ENCODE results near the gene CHST6.
A peak's percentile ranks its signal among the peaks of the same experiment; 100 is the strongest.
"Not testable (repeated sequence)": the region's sequence is repeated elsewhere in the genome, so short reads cannot be mapped to it uniquely, and the experiment has no call there.

CHST6 gene

GRCh38 chr16:75514296-75514695 lies 19.1 kb upstream of the CHST6 start:
- DNase-seq (ENCODE audit: low read depth, low spot score): no peak
- TF ChIP-seq EZH2 (IDR thresholded peaks at IDR 0.05) (no peak), POLR2AphosphoS5 (IDR thresholded peaks at IDR 0.05; ENCODE audit: borderline replicate concordance, low read depth, low read length) (no peak), FOXP2 (optimal IDR thresholded peaks at IDR 0.05; ENCODE audit: control extremely low read depth, extremely low read length, insufficient read depth) (no peak)
- H3K9me3 ChIP-seq (ENCODE audit: low read depth, low read length): no peaks in the 10 kb centered on the region
- no peaks in the 10 kb centered on the region for H3K36me3 ChIP-seq (ENCODE audit: insufficient read depth, low read length)
- H3K9ac ChIP-seq (ENCODE audit: insufficient read length): no peak overlapping the region
- H3K27ac ChIP-seq: no peak overlapping the region
- no peak overlapping the region for H3K4me3 ChIP-seq

GRCh38 chr16:75506574-75506973 lies 11.3 kb upstream of the CHST6 start:
- no peak overlapping the region for H3K9ac ChIP-seq (ENCODE audit: insufficient read length)
- no peaks in the 10 kb centered on the region for H3K36me3 ChIP-seq (ENCODE audit: insufficient read depth, low read length)
- no peak overlapping the region for H3K4me3 ChIP-seq
- no peaks in the 10 kb centered on the region for H3K9me3 ChIP-seq (ENCODE audit: low read depth, low read length)
- TF ChIP-seq EZH2 (IDR thresholded peaks at IDR 0.05): no peak
- no peak for TF ChIP-seq POLR2AphosphoS5 (IDR thresholded peaks at IDR 0.05; ENCODE audit: borderline replicate concordance, low read depth, low read length)
- no peak for TF ChIP-seq FOXP2 (optimal IDR thresholded peaks at IDR 0.05; ENCODE audit: control extremely low read depth, extremely low read length, insufficient read depth)
- no peak overlapping the region for H3K27ac ChIP-seq
- DNase-seq (ENCODE audit: low read depth, low spot score): no peak

DNA sequence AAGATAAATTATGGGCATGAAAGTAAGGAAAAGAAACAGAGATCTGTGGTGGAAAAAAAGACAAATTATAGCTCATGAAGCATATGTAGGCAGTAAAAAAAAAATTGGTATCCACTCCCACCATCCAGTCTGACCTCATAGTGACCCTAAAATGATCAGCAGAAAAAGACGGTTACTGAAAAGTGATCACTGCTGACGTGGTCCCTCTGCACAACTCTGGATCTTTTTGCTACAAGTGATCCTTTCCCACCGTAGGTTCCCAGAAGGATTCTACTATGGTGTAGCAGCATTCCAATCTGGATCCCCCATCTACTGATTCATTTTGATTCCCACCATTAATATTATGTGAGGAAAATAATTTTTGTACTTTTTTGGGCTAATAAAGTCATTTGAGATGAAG lies 10.9 kb upstream of the CHST6 start:
- TF ChIP-seq EZH2 (IDR thresholded peaks at IDR 0.05) (no peak), POLR2AphosphoS5 (IDR thresholded peaks at IDR 0.05; ENCODE audit: borderline replicate concordance, low read depth, low read length) (no peak), FOXP2 (optimal IDR thresholded peaks at IDR 0.05; ENCODE audit: control extremely low read depth, extremely low read length, insufficient read depth) (no peak)
- Histone ChIP-seq H3K27ac (no peak overlapping the region), H3K4me3 (no peak overlapping the region), H3K9ac (ENCODE audit: insufficient read length) (no peak overlapping the region), H3K9me3 (ENCODE audit: low read depth, low read length) (no peaks in the 10 kb centered on the region), H3K36me3 (ENCODE audit: insufficient read depth, low read length) (no peaks in the 10 kb centered on the region)
- DNase-seq (ENCODE audit: low read depth, low spot score): no peak

GRCh38 chr16:75503801-75504200 lies 8.6 kb upstream of the CHST6 start:
- DNase-seq (ENCODE audit: low read depth, low spot score): no peak
- no peak overlapping the region for H3K9ac ChIP-seq (ENCODE audit: insufficient read length)
- H3K4me3 ChIP-seq: no peak overlapping the region
- no peaks in the 10 kb centered on the region for H3K36me3 ChIP-seq (ENCODE audit: insufficient read depth, low read length)
- no peak overlapping the region for H3K27ac ChIP-seq
- TF ChIP-seq EZH2 (IDR thresholded peaks at IDR 0.05) (no peak), POLR2AphosphoS5 (IDR thresholded peaks at IDR 0.05; ENCODE audit: borderline replicate concordance, low read depth, low read length) (no peak), FOXP2 (optimal IDR thresholded peaks at IDR 0.05; ENCODE audit: control extremely low read depth, extremely low read length, insufficient read depth) (no peak)
- H3K9me3 ChIP-seq (ENCODE audit: low read depth, low read length): no peaks in the 10 kb centered on the region

- TF ChIP-seq POLR2AphosphoS5 (IDR thresholded peaks at IDR 0.05; ENCODE audit: borderline replicate concordance, low read depth, low read length) (no peak), EZH2 (IDR thresholded peaks at IDR 0.05) (no peak)
- Histone ChIP-seq H3K9ac (ENCODE audit: insufficient read length) (no peak overlapping the region), H3K27ac (no peak overlapping the region), H3K4me3 (no peak overlapping the region), H3K36me3 (ENCODE audit: insufficient read depth, low read length) (no peaks in the 10 kb centered on the region), H3K9me3 (ENCODE audit: low read depth, low read length) (no peaks in the 10 kb centered on the region)
- DNase-seq (ENCODE audit: low read depth, low spot score): no peak
Observed at GRCh38 chr16:75502916-75503605, 7.8 kb upstream of the CHST6 start.

DNA sequence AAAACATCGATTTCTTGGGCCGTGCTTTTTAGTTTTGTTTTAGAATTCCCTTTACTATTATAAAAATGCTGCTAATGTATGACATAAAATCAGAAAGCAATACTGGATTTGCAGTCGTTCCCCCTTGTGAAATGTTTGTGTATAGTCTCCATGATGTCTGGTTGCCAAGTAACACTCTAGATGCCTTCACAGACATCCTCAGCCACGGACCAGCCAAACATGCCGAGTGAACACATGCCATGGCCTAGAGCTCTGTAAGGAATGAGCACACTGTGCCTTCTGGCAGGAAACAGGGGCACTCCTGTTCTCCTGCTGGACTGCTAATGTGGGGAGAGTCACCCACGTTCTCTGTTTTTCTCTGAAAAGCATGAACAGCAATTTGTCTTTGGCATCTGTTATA lies 6.6 kb upstream of the CHST6 start:
- H3K36me3 ChIP-seq (ENCODE audit: insufficient read depth, low read length); H3K9ac ChIP-seq (ENCODE audit: insufficient read length); H3K9me3 ChIP-seq (ENCODE audit: low read depth, low read length); H3K4me3 ChIP-seq; DNase-seq (ENCODE audit: low read depth, low spot score); H3K27ac ChIP-seq: not testable (repeated sequence)

DNA sequence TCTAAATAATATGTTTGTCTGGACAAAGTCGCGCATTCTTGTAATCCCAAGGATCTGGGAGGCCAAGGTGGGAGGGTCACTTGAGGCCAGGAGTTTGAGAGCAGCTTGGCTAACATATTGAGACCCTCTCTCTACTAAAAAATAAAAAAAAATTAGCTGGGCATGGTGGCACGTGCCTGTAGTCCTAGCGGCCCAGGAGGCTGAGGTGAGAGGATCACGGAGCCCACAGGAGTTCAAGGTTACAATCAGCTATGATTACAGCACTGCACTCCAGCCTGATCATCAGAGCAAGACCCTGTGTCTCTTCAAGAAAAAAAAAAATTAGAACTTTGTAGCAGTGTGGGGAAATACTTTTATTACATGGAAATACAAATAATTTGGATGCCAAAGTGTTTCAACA lies 6.1 kb upstream of the CHST6 start:
- no peak for TF ChIP-seq EZH2 (IDR thresholded peaks at IDR 0.05)
- no peak for TF ChIP-seq FOXP2 (optimal IDR thresholded peaks at IDR 0.05; ENCODE audit: control extremely low read depth, extremely low read length, insufficient read depth)
- TF ChIP-seq POLR2AphosphoS5 (IDR thresholded peaks at IDR 0.05; ENCODE audit: borderline replicate concordance, low read depth, low read length): no peak
- DNase-seq (ENCODE audit: low read depth, low spot score): no peak
- H3K9ac ChIP-seq (ENCODE audit: insufficient read length): no peak overlapping the region
- H3K9me3 ChIP-seq (ENCODE audit: low read depth, low read length): no peaks in the 10 kb centered on the region
- H3K36me3 ChIP-seq (ENCODE audit: insufficient read depth, low read length): no peaks in the 10 kb centered on the region
- no peak overlapping the region for H3K4me3 ChIP-seq
- no peak overlapping the region for H3K27ac ChIP-seq

- H3K36me3 ChIP-seq (ENCODE audit: insufficient read depth, low read length); H3K27ac ChIP-seq; DNase-seq (ENCODE audit: low read depth, low spot score): not testable (repeated sequence)
Observed at GRCh38 chr16:75498605-75499322, 3.5 kb upstream of the CHST6 start.

DNA sequence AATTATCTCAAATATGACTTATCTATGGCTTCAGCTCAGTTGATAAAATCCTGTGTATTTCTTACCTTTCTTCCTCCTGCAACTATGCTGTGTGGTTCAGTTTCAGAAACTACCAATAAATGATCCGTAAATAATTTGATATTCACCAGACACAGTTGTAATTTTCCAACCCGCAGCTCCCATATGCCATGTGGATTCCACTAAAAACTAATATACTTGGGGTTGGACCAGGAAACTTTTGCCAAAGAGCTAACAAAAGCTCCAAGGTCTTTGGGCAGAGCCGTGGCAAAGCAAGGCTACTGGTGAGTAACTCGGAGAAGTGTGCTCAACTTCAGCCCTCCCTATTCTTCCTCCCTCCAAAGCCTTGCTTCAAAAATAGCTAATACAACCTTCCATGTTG lies 2.3 kb upstream of the CHST6 start:
- Histone ChIP-seq H3K9ac (ENCODE audit: insufficient read length) (no peak overlapping the region), H3K9me3 (ENCODE audit: low read depth, low read length) (no peaks in the 10 kb centered on the region), H3K27ac (peak overlapping the region; percentile 19; the same call in 1 of the 2 replicates), H3K4me3 (no peak overlapping the region), H3K36me3 (ENCODE audit: insufficient read depth, low read length) (no peaks in the 10 kb centered on the region)
- no peak for TF ChIP-seq POLR2AphosphoS5 (IDR thresholded peaks at IDR 0.05; ENCODE audit: borderline replicate concordance, low read depth, low read length)
- TF ChIP-seq EZH2 (IDR thresholded peaks at IDR 0.05): no peak
- no peak for TF ChIP-seq FOXP2 (optimal IDR thresholded peaks at IDR 0.05; ENCODE audit: control extremely low read depth, extremely low read length, insufficient read depth)
- DNase-seq (ENCODE audit: low read depth, low spot score): no peak

More at GRCh38 chr16:75498605-75499322, 3.5 kb upstream of the CHST6 start:
- not testable (repeated sequence) for H3K4me3 ChIP-seq; H3K9me3 ChIP-seq (ENCODE audit: low read depth, low read length); H3K9ac ChIP-seq (ENCODE audit: insufficient read length)
